ENCODE measurements around the gene PSMD9.
"Not testable (repeated sequence)": the region's sequence is repeated elsewhere in the genome, so short reads cannot be mapped to it uniquely, and the experiment has no call there.

Gene PSMD9

GRCh38 chr12:121874071-121874470 lies 14.5 kb upstream of the PSMD9 start:
- no peak for DNase-seq

- no peak for DNase-seq
Observed at GRCh38 chr12:121875582-121875981, 13.0 kb upstream of the PSMD9 start.

- DNase-seq, result not testable (repeated sequence)
Observed at GRCh38 chr12:121876080-121876447, 12.5 kb upstream of the PSMD9 start.

- DNase-seq, result no peak
Observed at GRCh38 chr12:121883315-121883660, 5.3 kb upstream of the PSMD9 start.

GRCh38 chr12:121885129-121885528 lies 3.5 kb upstream of the PSMD9 start:
- peak; percentile 57 for DNase-seq

GRCh38 chr12:121888083-121888477 lies 510 bp upstream of the PSMD9 start:
- DNase-seq, result no peak

GRCh38 chr12:121889274-121889624 lies 659 bp downstream of the PSMD9 start:
- DNase-seq, result no peak

GRCh38 chr12:121889661-121890060 lies 1.1 kb downstream of the PSMD9 start:
- DNase-seq, result peak; percentile 31

GRCh38 chr12:121892673-121893561 lies 4.3 kb downstream of the PSMD9 start:
- DNase-seq, result no peak

- DNase-seq, result peak; percentile 67
Observed at GRCh38 chr12:121893961-121894460, 5.4 kb downstream of the PSMD9 start.

- DNase-seq, result peak; percentile 32
Observed at GRCh38 chr12:121894633-121895032, 6.0 kb downstream of the PSMD9 start.

- no peak for DNase-seq
Observed at GRCh38 chr12:121898287-121898686, 9.7 kb downstream of the PSMD9 start.

- DNase-seq, result no peak
Observed at GRCh38 chr12:121899590-121899989, 11.0 kb downstream of the PSMD9 start.

- no peak for DNase-seq
Observed at GRCh38 chr12:121903202-121903601, 14.6 kb downstream of the PSMD9 start.

- DNase-seq, result peak; percentile 77
Observed at GRCh38 chr12:121905746-121906145, 17.2 kb downstream of the PSMD9 start.

GRCh38 chr12:121908702-121909101 lies 20.1 kb downstream of the PSMD9 start:
- no peak for DNase-seq

- DNase-seq, result no peak
Observed at GRCh38 chr12:121911824-121912585, 23.4 kb downstream of the PSMD9 start.

- no peak for DNase-seq
Observed at GRCh38 chr12:121915841-121916321, 27.3 kb downstream of the PSMD9 start.

- no peak for DNase-seq
Observed at GRCh38 chr12:121916719-121917118, 28.1 kb downstream of the PSMD9 start.

GRCh38 chr12:121917950-121918678 lies 29.5 kb downstream of the PSMD9 start, which contains the start of gene CFAP251:
Gene CFAP251 (plus strand): TSS chr12:121918592. CDS start chr12:121921306, 2,714 bp downstream.
- peak; percentile 64 for DNase-seq

- no peak for DNase-seq
Observed at GRCh38 chr12:121918679-121919038, 30.1 kb downstream of the PSMD9 start.

GRCh38 chr12:121921066-121921465 lies 32.5 kb downstream of the PSMD9 start:
- no peak for DNase-seq

GRCh38 chr12:121925358-121925695 lies 36.7 kb downstream of the PSMD9 start:
- DNase-seq, result peak; percentile 73

Measured in EL (cell line).